Mesenchymal stem cell (in vitro differentiated cells and primary cell): ENCODE data around the gene SERPINB6.
A peak's percentile ranks its signal among the peaks of the same experiment; 100 is the strongest.

Source experiments
- DNase-seq: peaks from one replicate; pipeline ENCODE4 v3.0.0-alpha.2; 2013
- H2AFZ ChIP-seq: one replicate; pipeline ENCODE4 v1.6.1; 2013; ENCODE audit warnings: low read depth, mild to moderate bottlenecking, control low read depth, inconsistent platforms, low read length, moderate library complexity
- H2AK5ac ChIP-seq: 2 replicates; pipeline ENCODE4 v1.6.1; 2013; ENCODE audit warnings: low read length, moderate library complexity, mild to moderate bottlenecking, inconsistent platforms; ENCODE audit not compliant: severe bottlenecking
- H2BK120ac ChIP-seq: one replicate; pipeline ENCODE4 v1.6.1; 2013; ENCODE audit warnings: low read depth, mild to moderate bottlenecking, inconsistent platforms, low read length, moderate library complexity
- H2BK12ac ChIP-seq, 2 experiments: one replicate each; pipeline ENCODE4 v1.6.1; 2013; ENCODE audit warnings: inconsistent platforms in 2 of 2, low read length in 2 of 2, mild to moderate bottlenecking in 2 of 2, moderate library complexity in 2 of 2, control low read depth in 1 of 2
- H2BK15ac ChIP-seq: one replicate; pipeline ENCODE4 v1.6.1; 2013; ENCODE audit warnings: mild to moderate bottlenecking, low read depth, inconsistent platforms; ENCODE audit not compliant: poor library complexity, severe bottlenecking
- H2BK5ac ChIP-seq: 2 replicates; pipeline ENCODE4 v1.6.1; 2013; ENCODE audit warnings: low read depth, mild to moderate bottlenecking, low read length, control low read depth, inconsistent platforms; ENCODE audit not compliant: poor library complexity, severe bottlenecking
- H3K14ac ChIP-seq, 2 experiments: one replicate each; pipeline ENCODE4 v1.6.1; 2013; ENCODE audit warnings: inconsistent platforms in 2 of 2, low read length in 2 of 2, control low read depth in 1 of 2, mild to moderate bottlenecking in 1 of 2, moderate library complexity in 1 of 2
- H3K18ac ChIP-seq, 2 experiments: one replicate each; pipeline ENCODE4 v1.6.1; 2013; ENCODE audit warnings: inconsistent platforms in 2 of 2, low read length in 2 of 2, control low read depth in 1 of 2, low read depth in 1 of 2, mild to moderate bottlenecking in 1 of 2
- H3K23ac ChIP-seq, 2 experiments: one replicate each; pipeline ENCODE4 v1.6.1; 2013; ENCODE audit warnings: inconsistent platforms in 2 of 2, low read length in 2 of 2, mild to moderate bottlenecking in 2 of 2, moderate library complexity in 2 of 2, control low read depth in 1 of 2
- H3K27ac ChIP-seq: 2 replicates; pipeline ENCODE4 v1.5.1; 2013; ENCODE audit warnings: mild to moderate bottlenecking, moderate library complexity, low read length, control low read depth, inconsistent platforms; ENCODE audit not compliant: poor library complexity, severe bottlenecking
- H3K27me3 ChIP-seq, 2 experiments: 2 replicates each; pipeline versions ENCODE4 v1.6.1 to v1.7.0; 2013; ENCODE audit warnings: low read length in 2 of 2, mild to moderate bottlenecking in 2 of 2, moderate library complexity in 2 of 2, control low read depth in 1 of 2, inconsistent platforms in 1 of 2; ENCODE audit not compliant: control insufficient read depth in 1 of 2, insufficient read depth in 1 of 2
- H3K36me3 ChIP-seq, 2 experiments: 2 replicates each; pipeline versions ENCODE4 v1.6.1 to v1.7.0; 2013; ENCODE audit warnings: low read length in 2 of 2, control low read depth in 1 of 2, inconsistent platforms in 1 of 2, low read depth in 1 of 2, mild to moderate bottlenecking in 1 of 2; ENCODE audit not compliant: insufficient read depth in 2 of 2, control insufficient read depth in 1 of 2
- H3K4ac ChIP-seq, 2 experiments: one replicate each; pipeline ENCODE4 v1.6.1; 2013; ENCODE audit warnings: inconsistent platforms in 2 of 2, low read length in 2 of 2, mild to moderate bottlenecking in 2 of 2, moderate library complexity in 2 of 2, control low read depth in 1 of 2, low read depth in 1 of 2
- H3K4me1 ChIP-seq: 2 replicates; pipeline ENCODE4 v1.6.1; 2013; ENCODE audit warnings: low read depth, low read length, control low read depth; ENCODE audit not compliant: control insufficient read depth, insufficient read depth
- H3K4me2 ChIP-seq: 2 replicates; pipeline ENCODE4 v1.6.1; 2013; ENCODE audit warnings: low read length, mild to moderate bottlenecking, inconsistent platforms; ENCODE audit not compliant: poor library complexity, severe bottlenecking
- H3K4me3 ChIP-seq, 2 experiments: 2 replicates each; pipeline versions ENCODE4 v1.5.1 to v1.7.0; 2013; ENCODE audit warnings: low read length in 2 of 2, mild to moderate bottlenecking in 2 of 2, control low read depth in 1 of 2, low read depth in 1 of 2; ENCODE audit not compliant: insufficient read depth in 1 of 2
- H3K79me1 ChIP-seq: replicated peaks from 2 replicates; pipeline ENCODE4 v1.6.1; 2013; ENCODE audit warnings: mild to moderate bottlenecking, control low read depth, low read length, inconsistent platforms; ENCODE audit not compliant: poor library complexity, severe bottlenecking
- H3K9ac ChIP-seq: 2 replicates; pipeline ENCODE4 v1.7.0; 2013; ENCODE audit warnings: mild to moderate bottlenecking, low read length, moderate library complexity
- H3K9me3 ChIP-seq: 2 replicates; pipeline ENCODE4 v1.7.0; 2013; ENCODE audit warnings: mild to moderate bottlenecking, low read length; ENCODE audit not compliant: control insufficient read depth
- H4K8ac ChIP-seq: one replicate; pipeline ENCODE4 v1.6.1; 2013; ENCODE audit warnings: inconsistent platforms, mild to moderate bottlenecking, low read length, moderate library complexity
- H4K91ac ChIP-seq: one replicate; pipeline ENCODE4 v1.6.1; 2013; ENCODE audit warnings: mild to moderate bottlenecking, low read length, inconsistent platforms
- WGBS: methylation state at CpG from one replicate; pipeline ENCODE4 v1.1.7; 2013; ENCODE audit warnings: mixed read lengths; 5-methylcytosine and 5-hydroxymethylcytosine counted together

Gene SERPINB6

DNA sequence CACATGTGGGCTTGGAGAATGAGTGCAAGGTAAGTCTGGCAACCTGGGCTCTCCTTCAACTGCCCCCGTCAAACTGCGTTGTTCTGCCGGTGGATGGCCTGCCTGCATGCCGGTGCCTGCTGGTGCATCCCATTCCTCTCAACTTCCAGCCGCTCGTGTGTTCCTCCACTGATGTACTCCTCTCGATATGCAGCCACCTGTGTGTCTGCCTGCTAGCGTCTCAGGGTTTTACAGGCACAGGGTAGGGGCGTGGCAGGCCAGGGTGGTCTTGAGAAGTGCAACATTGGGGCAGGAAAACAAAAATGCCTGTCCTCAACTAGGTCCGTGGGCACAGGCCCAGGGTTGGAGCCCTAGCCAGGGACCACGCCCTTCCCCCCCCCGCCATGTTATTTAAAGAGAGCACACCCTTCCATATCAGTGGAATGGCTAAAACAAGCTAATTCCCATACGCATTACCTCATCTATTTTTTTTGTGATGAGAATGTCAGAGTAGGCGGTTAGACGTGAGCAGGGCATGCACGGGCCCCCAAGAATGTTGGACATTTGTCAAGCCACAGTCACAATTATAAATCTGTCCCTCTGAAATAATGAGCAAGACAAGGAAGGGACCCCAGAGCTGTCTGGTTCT lies 33.2 kb downstream of the SERPINB6 start:
- H3K27me3 ChIP-seq, result peaks cover 0 to 3% of the 10 kb centered on the region in 2 experiments
- H3K9me3 ChIP-seq, result no peaks in the 10 kb centered on the region
- no peak overlapping the region for H2BK12ac ChIP-seq
- 88% methylated on average over 15 of the region's 16 CpGs for WGBS
- no peak overlapping the region for H2BK5ac ChIP-seq
- H3K18ac ChIP-seq, result no peak overlapping the region
- peak overlapping the region in 1 of 2 experiments; percentile 14 for H3K23ac ChIP-seq
- no peak overlapping the region for H3K4me3 ChIP-seq
- DNase-seq, result no peak
- no peaks in the 10 kb centered on the region for H3K79me1 ChIP-seq
- no peak overlapping the region for H3K27ac ChIP-seq
- H4K91ac ChIP-seq, result no peak overlapping the region
- no peak overlapping the region for H3K4ac ChIP-seq
- no peak overlapping the region for H2BK120ac ChIP-seq
- no peak overlapping the region for H3K14ac ChIP-seq
- H2AK5ac ChIP-seq, result no peak overlapping the region
- no peak overlapping the region for H4K8ac ChIP-seq
- no peak overlapping the region for H2AFZ ChIP-seq
- peaks cover 2% of the 10 kb centered on the region for H3K4me1 ChIP-seq
- H2BK15ac ChIP-seq, result no peak overlapping the region
- H3K36me3 ChIP-seq, result no peaks in the 10 kb centered on the region
- no peak overlapping the region for H3K4me2 ChIP-seq
- H3K9ac ChIP-seq, result no peak overlapping the region

- Histone ChIP-seq H4K8ac (no peak overlapping the region), H3K4me3 (no peak overlapping the region), H3K79me1 (no peaks in the 10 kb centered on the region), H3K36me3 (no peaks in the 10 kb centered on the region), H2BK12ac (no peak overlapping the region), H2AFZ (no peak overlapping the region), H3K14ac (no peak overlapping the region), H3K4ac (no peak overlapping the region), H2BK5ac (no peak overlapping the region), H3K9ac (no peak overlapping the region), H3K23ac (no peak overlapping the region), H3K27ac (no peak overlapping the region), H3K27me3 (peaks cover 0 to 4% of the 10 kb centered on the region in 2 experiments), H4K91ac (no peak overlapping the region), H2AK5ac (no peak overlapping the region), H2BK120ac (no peak overlapping the region), H3K4me1 (peaks cover 2% of the 10 kb centered on the region), H3K18ac (no peak overlapping the region), H3K9me3 (no peaks in the 10 kb centered on the region), H2BK15ac (no peak overlapping the region), H3K4me2 (no peak overlapping the region)
- WGBS, result 97% methylated on average over 3 of the region's 3 CpGs
- DNase-seq, result no peak
These were observed 33.8 kb downstream of the SERPINB6 start for GRCh38 chr6:2937627-2938003.

GRCh38 chr6:2935566-2936291 lies 35.6 kb downstream of the SERPINB6 start:
- H3K9ac ChIP-seq, result no peak overlapping the region
- H3K4me3 ChIP-seq, result no peak overlapping the region
- no peak overlapping the region for H2BK15ac ChIP-seq
- peaks cover 0 to 4% of the 10 kb centered on the region in 2 experiments for H3K27me3 ChIP-seq
- no peaks in the 10 kb centered on the region for H3K9me3 ChIP-seq
- H2AFZ ChIP-seq, result no peak overlapping the region
- no peak overlapping the region for H2BK5ac ChIP-seq
- no peaks in the 10 kb centered on the region for H3K79me1 ChIP-seq
- no peak overlapping the region for H2BK120ac ChIP-seq
- H2BK12ac ChIP-seq, result no peak overlapping the region
- WGBS, result 96% methylated on average over 44 of the region's 44 CpGs
- H3K4me2 ChIP-seq, result no peak overlapping the region
- no peak overlapping the region for H3K27ac ChIP-seq
- no peak overlapping the region for H4K8ac ChIP-seq
- no peak overlapping the region for H3K4ac ChIP-seq
- no peak for DNase-seq
- no peak overlapping the region for H2AK5ac ChIP-seq
- H3K18ac ChIP-seq, result no peak overlapping the region
- H3K36me3 ChIP-seq, result no peaks in the 10 kb centered on the region
- no peak overlapping the region for H4K91ac ChIP-seq
- H3K14ac ChIP-seq, result no peak overlapping the region
- peaks cover 4% of the 10 kb centered on the region for H3K4me1 ChIP-seq
- no peak overlapping the region for H3K23ac ChIP-seq

GRCh38 chr6:2934057-2934456 lies 37.3 kb downstream of the SERPINB6 start:
- H2BK12ac ChIP-seq, result no peak overlapping the region
- H2BK120ac ChIP-seq, result no peak overlapping the region
- H3K4me2 ChIP-seq, result no peak overlapping the region
- WGBS, result no CpG with 5 or more reads among the region's 1 CpG
- H3K4me3 ChIP-seq, result no peak overlapping the region
- H3K4me1 ChIP-seq, result peaks cover 4% of the 10 kb centered on the region
- peaks cover 0 to 4% of the 10 kb centered on the region in 2 experiments for H3K27me3 ChIP-seq
- H3K23ac ChIP-seq, result no peak overlapping the region
- DNase-seq, result no peak
- no peaks in the 10 kb centered on the region for H3K79me1 ChIP-seq
- H2BK15ac ChIP-seq, result no peak overlapping the region
- H2BK5ac ChIP-seq, result no peak overlapping the region
- no peak overlapping the region for H2AK5ac ChIP-seq
- H3K36me3 ChIP-seq, result no peaks in the 10 kb centered on the region
- H3K14ac ChIP-seq, result no peak overlapping the region
- H3K9ac ChIP-seq, result no peak overlapping the region
- H3K18ac ChIP-seq, result no peak overlapping the region
- H4K91ac ChIP-seq, result no peak overlapping the region
- no peak overlapping the region for H2AFZ ChIP-seq
- H3K9me3 ChIP-seq, result no peaks in the 10 kb centered on the region
- no peak overlapping the region for H3K4ac ChIP-seq
- H4K8ac ChIP-seq, result no peak overlapping the region
- no peak overlapping the region for H3K27ac ChIP-seq
